GM10266 (cell line): ENCODE results near the gene ATG4B.

Source experiments
- DNase-seq: peaks from one replicate; pipeline ENCODE4 v3.0.0; 2012; ENCODE audit errors: extremely low spot score
- CTCF ChIP-seq: IDR thresholded peaks from 2 replicates; pipeline ENCODE4 v1.5.1; 2012; ENCODE audit warnings: mild to moderate bottlenecking, low read depth; ENCODE audit not compliant: control insufficient read depth, insufficient read depth; ENCODE audit errors: missing control alignments

The ATG4B gene

GRCh38 chr2:241721852-241722251 lies 84.4 kb downstream of the ATG4B start:
- no peak for TF ChIP-seq CTCF
- DNase-seq = no peak

- DNase-seq = no peak
- no peak for TF ChIP-seq CTCF
Observed at GRCh38 chr2:241722896-241723454, 85.5 kb downstream of the ATG4B start.
